GM23248 (cell line): ENCODE results near the gene MAGEA2B.
"Not testable (repeated sequence)": the region's sequence is repeated elsewhere in the genome, so short reads cannot be mapped to it uniquely, and the experiment has no call there.

ENCODE experiments used
- EZH2 ChIP-seq: fragments of 200-600 bp; sonication (generic); IDR thresholded peaks from 2 replicates; pipeline ENCODE4 v1.6.1; 2018; ENCODE audit warnings: antibody characterized with exemption, mild to moderate bottlenecking; ENCODE audit not compliant: insufficient read depth, poor library complexity, severe bottlenecking
- EZH2phosphoT487 ChIP-seq: fragments of 200-600 bp; sonication (generic); IDR thresholded peaks from 2 replicates; pipeline ENCODE4 v1.6.1; 2018; ENCODE audit warnings: antibody characterized with exemption, moderate library complexity, mild to moderate bottlenecking, low read depth; ENCODE audit not compliant: insufficient read depth

DNA sequence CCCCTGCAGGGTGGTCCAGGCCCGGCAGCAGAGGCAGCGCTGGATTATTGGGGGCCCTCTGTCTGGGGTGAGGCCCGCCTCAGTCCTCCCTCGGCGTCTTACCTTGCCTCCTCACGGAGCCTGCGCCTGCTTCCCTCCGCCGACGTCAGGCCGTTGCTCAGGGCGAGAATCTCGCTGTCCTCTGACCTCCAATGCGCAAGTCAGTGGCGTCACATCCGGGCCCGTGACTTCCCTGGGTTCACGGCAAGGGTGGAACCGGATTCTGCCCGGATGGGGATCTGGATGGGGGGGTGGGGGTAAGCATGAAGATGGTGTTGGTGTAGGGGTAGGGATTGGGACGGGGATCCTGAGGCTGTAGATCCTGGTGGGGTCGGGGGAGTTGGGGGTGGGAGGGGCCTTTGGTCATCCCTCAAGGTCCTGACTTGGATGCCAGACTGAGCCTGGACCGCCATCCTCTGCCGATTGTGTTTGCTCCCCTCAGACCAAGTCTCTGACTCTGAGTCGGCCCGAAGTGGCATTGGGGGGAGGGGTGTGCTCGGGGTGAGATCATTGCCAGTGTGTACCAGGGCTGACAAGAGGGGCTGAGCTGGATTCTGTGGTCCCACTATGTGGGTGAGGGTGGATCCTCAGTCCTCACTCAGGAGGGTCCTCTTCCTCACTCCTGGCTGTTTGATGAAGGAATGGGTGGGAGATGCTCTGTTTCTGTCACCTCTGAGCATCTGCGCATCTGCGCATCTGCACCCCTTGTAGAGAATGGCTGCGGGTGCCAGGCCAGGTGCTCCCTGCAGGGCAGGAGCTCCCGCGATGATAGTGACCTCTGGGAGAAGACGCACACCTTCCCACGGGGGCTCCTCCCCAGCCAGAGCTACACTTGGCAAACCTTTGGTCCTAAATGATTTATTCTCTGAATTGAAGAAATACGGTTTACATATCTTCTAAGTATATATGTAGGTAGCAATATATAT lies 39.5 kb downstream of the MAGEA2B start, which contains the start of gene MAGEA2:
- not testable (repeated sequence) for TF ChIP-seq EZH2, EZH2phosphoT487
